ENCODE measurements around the gene FAM110D. TPM values are rescaled to one million over a fixed set of nuclear protein-coding genes. Genes with fewer than 3 reads are reported as not detected.

FAM110D gene
- total RNA-seq, 1 donor from 2014 or later, result 5.8 TPM

GRCh38 chr1:26184086-26184485, 25.2 kb downstream of the FAM110D start:
- no peak for DNase-seq (ENCODE audit: extremely low read depth, low read depth, low spot score)

DNA sequence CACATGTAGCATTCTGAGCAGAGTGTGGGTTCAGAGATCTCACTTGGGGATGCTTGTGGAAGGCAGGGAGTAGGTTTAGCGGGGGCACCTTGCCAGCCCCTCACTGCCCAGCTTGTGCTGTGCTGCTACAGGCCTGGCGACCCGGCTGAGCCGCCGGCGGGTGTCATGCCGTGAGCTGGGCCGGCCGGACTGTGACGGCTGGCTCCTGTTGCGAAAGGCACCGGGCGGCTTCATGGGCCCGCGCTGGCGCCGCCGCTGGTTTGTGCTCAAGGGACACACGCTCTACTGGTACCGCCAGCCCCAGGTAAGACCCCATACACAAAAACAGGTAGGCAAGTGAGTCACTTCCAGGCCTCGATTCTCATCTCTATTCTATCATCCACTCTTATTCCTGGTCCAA, 26.0 kb downstream of the FAM110D start:
- no peak for DNase-seq (ENCODE audit: extremely low read depth, low read depth, low spot score)

GRCh38 chr1:26187882-26188281, 29.0 kb downstream of the FAM110D start:
- DNase-seq (ENCODE audit: extremely low read depth, low read depth, low spot score), result no peak

DNA sequence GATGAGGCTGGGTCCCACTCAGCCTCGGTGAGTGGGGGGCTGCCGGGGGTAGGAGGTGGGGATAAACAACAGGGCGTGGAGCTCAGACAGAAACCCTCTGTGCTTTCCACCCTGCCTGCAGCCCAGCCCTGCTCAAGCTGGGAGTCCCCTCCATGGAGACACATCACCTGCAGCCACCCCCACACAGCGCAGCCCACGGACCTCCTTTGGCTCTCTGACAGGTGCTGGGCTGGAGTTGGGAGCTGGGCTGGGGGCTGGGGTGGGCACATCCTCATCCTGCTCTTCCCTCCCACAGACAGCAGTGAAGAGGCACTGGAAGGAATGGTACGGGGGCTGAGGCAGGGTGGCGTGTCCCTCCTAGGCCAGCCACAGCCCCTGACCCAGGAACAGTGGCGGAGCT, 29.6 kb downstream of the FAM110D start:
- no peak for DNase-seq (ENCODE audit: extremely low read depth, low read depth, low spot score)

- DNase-seq (ENCODE audit: extremely low read depth, low read depth, low spot score), result no peak
These were observed 30.5 kb downstream of the FAM110D start for GRCh38 chr1:26189331-26189730.

DNA sequence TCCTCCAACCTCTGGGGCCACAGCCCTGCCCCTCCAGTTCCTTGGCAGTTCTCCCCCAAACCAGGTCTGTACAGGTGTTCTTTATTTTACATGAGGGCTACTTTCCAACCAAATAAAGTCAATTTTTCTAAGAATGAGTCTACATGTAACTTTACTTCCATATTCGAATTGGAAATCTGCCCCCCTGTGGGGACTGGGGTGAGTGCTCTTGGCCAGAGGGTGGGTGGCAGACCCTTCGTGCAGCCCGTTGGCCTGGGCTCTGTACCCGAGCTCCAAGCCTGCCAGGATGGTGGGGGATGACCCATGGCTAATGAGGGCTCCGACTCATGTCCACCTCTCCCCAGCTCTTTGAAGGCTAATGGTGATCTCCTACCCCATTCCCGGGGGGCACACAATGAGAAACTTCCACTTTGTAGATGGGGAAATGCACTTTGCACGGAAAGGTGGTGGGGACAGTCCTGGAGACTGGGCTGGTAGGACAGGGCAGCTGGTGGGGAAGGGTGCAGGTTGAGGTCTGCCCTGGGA, 30.9 kb downstream of the FAM110D start:
- DNase-seq (ENCODE audit: extremely low read depth, low read depth, low spot score), result no peak

DNA sequence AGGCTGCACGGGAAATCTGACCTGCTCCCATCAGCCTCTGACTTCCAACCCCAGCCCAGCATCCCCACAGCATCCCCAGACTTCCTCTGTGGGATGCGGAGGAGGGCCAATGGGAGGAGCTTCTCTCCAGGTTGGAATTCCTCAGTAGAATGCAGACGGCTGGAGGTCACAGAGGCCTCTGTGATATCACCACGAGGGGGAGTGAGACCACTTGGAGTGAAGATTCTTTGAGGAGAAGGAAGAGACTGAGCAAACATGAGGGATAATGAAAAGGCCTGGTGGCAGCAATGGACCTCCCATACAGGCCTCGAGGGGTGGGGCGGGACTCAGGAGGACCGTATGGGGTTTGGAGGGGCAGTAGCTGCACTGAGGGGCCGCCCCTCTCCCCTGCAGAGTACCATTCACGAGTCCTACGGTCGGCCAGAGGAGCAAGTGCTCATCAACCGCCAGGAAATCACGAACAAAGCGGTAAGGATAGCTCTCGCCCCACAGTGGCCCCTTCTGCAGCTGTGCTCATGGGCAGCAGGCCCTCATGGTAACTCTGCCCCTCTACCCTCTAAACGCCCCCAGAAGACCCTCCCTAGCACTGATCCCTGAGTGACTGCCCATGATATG, 31.6 kb downstream of the FAM110D start, which contains the start of gene CATSPER4:
Gene CATSPER4, plus strand, starts transcription at position 230 of the 615 bp plus-strand sequence. Its CDS starts 26 bp downstream, at position 256.
- DNase-seq (ENCODE audit: extremely low read depth, low read depth, low spot score), result no peak

- no peak for DNase-seq (ENCODE audit: extremely low read depth, low read depth, low spot score)
These were observed 32.9 kb downstream of the FAM110D start for GRCh38 chr1:26191739-26192138.

DNA sequence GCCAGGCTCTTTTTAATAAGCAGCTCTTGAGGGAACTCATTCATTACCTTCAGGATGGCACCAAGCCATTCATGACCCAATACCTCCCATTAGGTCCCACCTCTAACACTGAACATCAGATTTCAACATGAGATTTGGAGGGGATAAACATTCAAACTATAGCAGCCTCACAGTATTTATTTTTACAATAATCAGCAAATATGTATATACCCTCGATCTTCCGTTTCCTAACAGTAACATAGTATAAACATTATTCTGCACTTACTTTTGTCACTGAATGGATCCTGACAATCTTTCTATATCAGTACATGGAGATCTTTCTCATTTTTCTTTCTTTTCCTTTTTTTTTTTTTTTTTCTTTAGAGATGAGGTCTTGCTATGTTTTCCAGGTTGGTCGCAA, 36.9 kb downstream of the FAM110D start:
- DNase-seq (ENCODE audit: extremely low read depth, low read depth, low spot score), result no peak

DNA sequence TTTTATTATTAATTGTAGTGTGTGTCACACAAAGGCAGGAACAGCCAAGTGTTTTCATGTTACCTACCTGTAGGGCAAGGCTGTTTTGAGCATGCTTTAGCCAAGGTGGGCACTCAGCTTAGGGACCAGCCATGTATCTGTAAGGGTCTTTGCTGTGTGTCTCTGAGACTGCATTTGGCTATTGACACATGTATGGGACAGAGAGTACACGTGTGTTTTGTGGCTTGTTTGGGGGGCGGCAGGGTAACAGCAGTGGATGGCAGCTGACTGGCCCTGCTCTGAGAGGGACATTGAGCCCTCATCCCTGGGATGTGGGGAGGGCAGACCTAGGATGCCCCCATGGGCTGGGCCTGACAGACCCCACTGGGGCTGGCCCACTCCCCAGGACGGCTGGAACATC, 38.4 kb downstream of the FAM110D start:
- no peak for DNase-seq (ENCODE audit: extremely low read depth, low read depth, low spot score)

- DNase-seq (ENCODE audit: extremely low read depth, low read depth, low spot score), result no peak
These were observed 38.9 kb downstream of the FAM110D start for GRCh38 chr1:26197813-26198212.

- DNase-seq (ENCODE audit: extremely low read depth, low read depth, low spot score), result no peak
These were observed 41.5 kb downstream of the FAM110D start for GRCh38 chr1:26200413-26200812.

DNA sequence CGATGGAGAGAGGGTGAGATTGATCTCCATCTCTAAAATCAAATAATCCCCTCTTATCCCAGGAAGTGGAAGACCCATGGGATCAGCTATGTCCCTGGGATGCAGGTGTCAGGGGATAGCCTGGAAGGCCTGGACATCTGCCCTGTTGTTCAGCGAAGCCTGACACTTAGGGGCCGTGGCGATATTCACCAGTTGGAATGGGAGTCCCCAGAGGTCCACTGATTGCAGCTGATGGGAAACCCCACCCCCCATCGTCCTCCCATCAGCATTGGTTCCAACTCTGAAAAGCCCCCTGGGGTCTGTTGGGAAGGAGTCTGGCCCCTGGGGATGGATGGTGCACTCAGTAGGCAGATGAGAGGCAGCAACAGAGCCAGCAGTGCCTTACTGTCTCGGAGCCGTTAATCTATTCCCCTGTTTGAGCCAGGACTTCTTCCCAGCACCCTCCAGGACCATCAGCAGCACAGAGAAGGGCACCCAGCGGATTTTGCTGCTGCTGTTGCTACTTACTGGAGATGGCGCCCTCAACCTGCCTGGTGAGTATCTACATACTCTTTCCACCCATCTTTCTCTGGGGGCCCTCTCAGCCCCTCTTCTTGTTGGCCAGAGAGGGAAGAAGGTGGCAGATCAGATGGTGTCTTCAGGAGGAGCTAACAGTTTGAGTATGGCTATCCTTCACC, 44.9 kb downstream of the FAM110D start:
- no peak for DNase-seq (ENCODE audit: extremely low read depth, low read depth, low spot score)

DNA sequence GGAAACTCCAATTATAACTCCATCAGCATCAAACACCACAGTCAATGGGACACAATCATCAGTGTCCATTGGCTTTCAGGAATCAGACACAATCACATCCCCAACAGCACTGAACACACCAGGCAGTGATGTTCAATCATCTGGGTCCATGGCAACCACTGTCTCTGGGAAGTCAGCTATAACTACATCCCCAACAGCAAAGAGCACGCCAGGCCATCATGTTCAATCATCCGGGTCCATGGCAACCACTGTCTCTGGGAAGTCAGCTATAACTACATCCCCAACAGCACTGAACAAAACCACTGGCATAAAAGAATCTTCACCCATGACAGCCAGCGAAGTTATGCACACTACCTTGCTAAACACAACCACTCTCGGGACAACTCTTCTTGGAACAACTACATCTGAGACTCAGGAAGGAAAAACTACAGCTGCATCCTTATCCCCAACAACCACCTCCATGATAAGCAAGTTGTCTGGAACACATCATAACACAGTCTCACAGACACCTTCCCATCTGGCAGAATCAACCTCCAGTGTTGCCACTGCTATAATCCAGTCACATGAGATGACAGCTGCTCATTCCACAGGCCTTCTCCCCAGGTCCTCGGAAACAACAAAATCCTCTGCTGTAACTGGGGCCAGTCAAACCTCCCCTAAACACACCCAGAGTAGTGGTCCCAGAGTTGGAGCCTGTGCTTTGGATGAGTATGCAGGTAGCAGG, 51.4 kb downstream of the FAM110D start:
- no peak for DNase-seq (ENCODE audit: extremely low read depth, low read depth, low spot score)

DNA sequence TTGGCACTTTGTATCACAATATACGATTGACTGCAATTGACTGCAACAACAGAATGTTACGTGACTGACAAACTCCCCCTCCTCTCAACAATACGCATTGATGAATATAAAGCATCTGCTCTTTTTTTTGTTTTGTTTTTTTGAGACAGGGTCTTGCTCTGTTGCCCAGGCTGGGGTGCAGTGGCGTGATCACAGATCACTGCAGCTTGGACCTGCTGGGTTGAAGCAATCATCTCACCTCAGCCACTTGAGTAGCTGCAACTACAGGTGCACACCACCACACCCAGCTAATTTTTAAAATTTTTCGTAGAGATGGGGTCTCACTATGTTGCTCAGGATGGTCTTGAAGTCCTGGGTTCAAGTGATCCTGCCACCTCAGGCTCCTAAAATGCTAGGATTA, 53.8 kb downstream of the FAM110D start:
- no peak for DNase-seq (ENCODE audit: extremely low read depth, low read depth, low spot score)

- DNase-seq (ENCODE audit: extremely low read depth, low read depth, low spot score), result no peak
These were observed 54.5 kb downstream of the FAM110D start for GRCh38 chr1:26213335-26213905.

Other genes starting within 250 kb of the FAM110D start
- gene PAFAH2, start 161.0 kb upstream of the FAM110D start, total RNA-seq, result 8.2 and 10.5 TPM in 2 replicates
- gene EXTL1, start 137.3 kb upstream of the FAM110D start, total RNA-seq, result 0.06 TPM in 1 of 2 replicates, not detected in the other
- gene SLC30A2, start 113.0 kb upstream of the FAM110D start, total RNA-seq, result not detected in 2 replicates
- not detected in 2 replicates for gene TRIM63, start 91.4 kb upstream of the FAM110D start, total RNA-seq
- gene PDIK1L, start 47.3 kb upstream of the FAM110D start, total RNA-seq, result 1.8 and 5.4 TPM in 2 replicates
- not detected in 2 replicates for gene C1orf232, start 9.9 kb downstream of the FAM110D start, total RNA-seq
- gene ZNF593, start 10.8 kb downstream of the FAM110D start, total RNA-seq, result 26.5 and 27.2 TPM in 2 replicates
- not detected in 2 replicates for gene ZNF593OS, start 12.8 kb downstream of the FAM110D start, total RNA-seq
- gene CNKSR1, start 18.4 kb downstream of the FAM110D start, total RNA-seq, result 1.0 TPM in 1 of 2 replicates, not detected in the other
- gene CATSPER4, start 31.5 kb downstream of the FAM110D start, total RNA-seq, result not detected in 2 replicates
- gene CEP85, start 75.1 kb downstream of the FAM110D start, total RNA-seq, result 7.4 and 7.9 TPM in 2 replicates
- 258 and 260 TPM in 2 replicates for gene SH3BGRL3, start 121.0 kb downstream of the FAM110D start, total RNA-seq
- gene UBXN11, start 147.6 kb downstream of the FAM110D start, total RNA-seq, result 1.9 and 5.0 TPM in 2 replicates
- gene CD52, start 158.9 kb downstream of the FAM110D start, total RNA-seq, result not detected in 2 replicates
- gene CRYBG2, start 195.1 kb downstream of the FAM110D start, total RNA-seq, result under 0.01 TPM in 1 of 2 replicates, not detected in the other
- not detected in 2 replicates for gene ZNF683, start 213.7 kb downstream of the FAM110D start, total RNA-seq

All from glomerular endothelial cell (primary cell).